TTC549 (cell line): ENCODE results near the gene KANK3.
"Not testable (repeated sequence)": the region's sequence is repeated elsewhere in the genome, so short reads cannot be mapped to it uniquely, and the experiment has no call there.

Source experiments
- FAIRE-seq: peaks from 2 replicates; lab custom pipeline; 2012; peaks lifted over from hg19 to GRCh38; lab: Jason Lieb, UNC

KANK3 gene

GRCh38 chr19:8370176-8371010 lies 27.3 kb upstream of the KANK3 start:
- no peak for FAIRE-seq

GRCh38 chr19:8367327-8368001 lies 24.4 kb upstream of the KANK3 start:
- no peak for FAIRE-seq

GRCh38 chr19:8366961-8367326 lies 23.9 kb upstream of the KANK3 start:
- FAIRE-seq = no peak

GRCh38 chr19:8366121-8366581 lies 23.1 kb upstream of the KANK3 start:
- no peak for FAIRE-seq

GRCh38 chr19:8363803-8364771 lies 21.0 kb upstream of the KANK3 start, which contains the start of gene ANGPTL4:
Gene ANGPTL4 (plus strand): TSS chr19:8364155. CDS start chr19:8364322, 167 bp downstream.
- FAIRE-seq = no peak

GRCh38 chr19:8361921-8362793 lies 19.1 kb upstream of the KANK3 start:
- FAIRE-seq = no peak

- FAIRE-seq = no peak
Measured at GRCh38 chr19:8360196-8360595, 17.1 kb upstream of the KANK3 start.

- FAIRE-seq = no peak
Measured at GRCh38 chr19:8358948-8359347, 15.9 kb upstream of the KANK3 start.

- FAIRE-seq = no peak
Measured at GRCh38 chr19:8357007-8357521, 14.0 kb upstream of the KANK3 start.

- FAIRE-seq = no peak
Measured at GRCh38 chr19:8355631-8356402, 12.8 kb upstream of the KANK3 start.

GRCh38 chr19:8352845-8353244 lies 9.8 kb upstream of the KANK3 start:
- FAIRE-seq = not testable (repeated sequence)

GRCh38 chr19:8352134-8352827 lies 9.2 kb upstream of the KANK3 start:
- no peak for FAIRE-seq

- not testable (repeated sequence) for FAIRE-seq
Measured at GRCh38 chr19:8349629-8350372, 6.7 kb upstream of the KANK3 start.

- no peak for FAIRE-seq
Measured at GRCh38 chr19:8343483-8343844, 402 bp upstream of the KANK3 start.

- FAIRE-seq = no peak
Measured at GRCh38 chr19:8342316-8342683, 762 bp downstream of the KANK3 start.

GRCh38 chr19:8341504-8341903 lies 1.6 kb downstream of the KANK3 start:
- FAIRE-seq = not testable (repeated sequence)

- FAIRE-seq = no peak
Measured at GRCh38 chr19:8340341-8341096, 2.5 kb downstream of the KANK3 start.

GRCh38 chr19:8338835-8339234 lies 4.2 kb downstream of the KANK3 start:
- FAIRE-seq = no peak
